ENCODE data around the gene FAM162A. TPM values are rescaled to one million over a fixed set of nuclear protein-coding genes. Genes with fewer than 3 reads are reported as not detected.

The FAM162A gene
- total and polyA plus RNA-seq, 4 donors = 19.2 to 111 (median 32.5) TPM

- Histone ChIP-seq H3K4me3 (no peak overlapping the region), H3K36me3 (ENCODE audit: control insufficient read depth in 4 of 4, insufficient read depth in 4 of 4, low read length in 4 of 4) (no peaks in the 10 kb centered on the region), H3K27ac (ENCODE audit: low read depth in 1 of 2, low read length in 1 of 2) (no peak overlapping the region), H3K9ac (ENCODE audit: insufficient read depth in 1 of 2, low read length in 2 of 2) (no peak overlapping the region), H3K4me1 (ENCODE audit: control insufficient read depth in 5 of 5, insufficient read depth in 5 of 5, low read length in 5 of 5) (no peaks in the 10 kb centered on the region), H3K27me3 (ENCODE audit: control insufficient read depth in 3 of 3, insufficient read depth in 3 of 3, low read length in 2 of 3) (no peaks in the 10 kb centered on the region), H3K9me3 (ENCODE audit: control insufficient read depth in 4 of 4, insufficient read depth in 3 of 4, low read length in 3 of 4) (no peaks in the 10 kb centered on the region)
- DNase-seq (no peak), ATAC-seq (ENCODE audit: insufficient read depth, low FRiP score) (no peak)
- TF ChIP-seq, protein P1, sequence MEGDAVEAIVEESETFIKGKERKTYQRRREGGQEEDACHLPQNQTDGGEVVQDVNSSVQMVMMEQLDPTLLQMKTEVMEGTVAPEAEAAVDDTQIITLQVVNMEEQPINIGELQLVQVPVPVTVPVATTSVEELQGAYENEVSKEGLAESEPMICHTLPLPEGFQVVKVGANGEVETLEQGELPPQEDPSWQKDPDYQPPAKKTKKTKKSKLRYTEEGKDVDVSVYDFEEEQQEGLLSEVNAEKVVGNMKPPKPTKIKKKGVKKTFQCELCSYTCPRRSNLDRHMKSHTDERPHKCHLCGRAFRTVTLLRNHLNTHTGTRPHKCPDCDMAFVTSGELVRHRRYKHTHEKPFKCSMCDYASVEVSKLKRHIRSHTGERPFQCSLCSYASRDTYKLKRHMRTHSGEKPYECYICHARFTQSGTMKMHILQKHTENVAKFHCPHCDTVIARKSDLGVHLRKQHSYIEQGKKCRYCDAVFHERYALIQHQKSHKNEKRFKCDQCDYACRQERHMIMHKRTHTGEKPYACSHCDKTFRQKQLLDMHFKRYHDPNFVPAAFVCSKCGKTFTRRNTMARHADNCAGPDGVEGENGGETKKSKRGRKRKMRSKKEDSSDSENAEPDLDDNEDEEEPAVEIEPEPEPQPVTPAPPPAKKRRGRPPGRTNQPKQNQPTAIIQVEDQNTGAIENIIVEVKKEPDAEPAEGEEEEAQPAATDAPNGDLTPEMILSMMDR (IDR thresholded peaks at IDR 0.05; ENCODE audit: control extremely low read depth, extremely low read depth) = no peak
- 36 to 83% methylated on average over 1 of the region's 1 CpG for WGBS, 2 donors
Observed at GRCh38 chr3:122349171-122349570, 34.8 kb upstream of the FAM162A start.

DNA sequence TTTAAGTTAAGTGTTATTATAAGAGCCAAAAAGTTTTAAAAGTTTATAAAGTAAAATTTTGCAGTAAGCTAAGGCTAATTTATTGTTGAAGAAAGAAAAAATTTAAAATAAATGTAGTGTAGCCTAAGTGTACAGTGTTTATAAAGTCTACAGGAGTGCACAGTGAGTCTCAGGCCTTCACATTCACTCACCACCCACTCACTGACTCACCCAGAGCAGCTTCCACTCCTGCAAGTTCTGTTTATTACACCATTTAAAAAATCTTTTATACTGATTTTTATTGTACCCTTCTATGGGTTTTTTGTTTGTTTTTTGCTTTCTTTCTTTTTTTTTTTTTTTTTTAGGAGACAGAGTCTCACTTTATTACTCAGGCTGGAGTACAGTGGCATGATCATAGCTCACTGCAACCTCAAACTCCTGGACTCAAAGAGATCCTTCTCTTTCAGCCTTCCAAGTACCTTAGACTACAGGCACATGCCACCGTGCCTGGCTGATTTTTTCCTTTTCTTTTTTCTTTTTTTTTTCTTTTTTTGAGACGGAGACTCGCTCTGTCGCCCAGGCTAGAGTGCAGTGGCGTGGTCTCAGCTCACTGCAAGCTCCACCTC is 33.1 kb upstream of the FAM162A start:
- TF ChIP-seq, protein P1 (IDR thresholded peaks at IDR 0.05; ENCODE audit: control extremely low read depth, extremely low read depth) = no peak
- ATAC-seq (ENCODE audit: insufficient read depth, low FRiP score) (no peak), DNase-seq (no peak)
- H3K9ac ChIP-seq (ENCODE audit: insufficient read depth in 1 of 2, low read length in 2 of 2) = no peak overlapping the region
- H3K4me3 ChIP-seq = no peak overlapping the region
- no peak overlapping the region for H3K27ac ChIP-seq (ENCODE audit: low read depth in 1 of 2, low read length in 1 of 2)
- WGBS, 2 donors = 91 to 93% methylated on average over 5 of the region's 5 CpGs
- no peaks in the 10 kb centered on the region for H3K4me1 ChIP-seq (ENCODE audit: control insufficient read depth in 5 of 5, insufficient read depth in 5 of 5, low read length in 5 of 5)
- H3K27me3 ChIP-seq (ENCODE audit: control insufficient read depth in 3 of 3, insufficient read depth in 3 of 3, low read length in 2 of 3) = no peaks in the 10 kb centered on the region
- no peaks in the 10 kb centered on the region for H3K9me3 ChIP-seq (ENCODE audit: control insufficient read depth in 4 of 4, insufficient read depth in 3 of 4, low read length in 3 of 4)
- H3K36me3 ChIP-seq (ENCODE audit: control insufficient read depth in 4 of 4, insufficient read depth in 4 of 4, low read length in 4 of 4) = no peaks in the 10 kb centered on the region

DNA sequence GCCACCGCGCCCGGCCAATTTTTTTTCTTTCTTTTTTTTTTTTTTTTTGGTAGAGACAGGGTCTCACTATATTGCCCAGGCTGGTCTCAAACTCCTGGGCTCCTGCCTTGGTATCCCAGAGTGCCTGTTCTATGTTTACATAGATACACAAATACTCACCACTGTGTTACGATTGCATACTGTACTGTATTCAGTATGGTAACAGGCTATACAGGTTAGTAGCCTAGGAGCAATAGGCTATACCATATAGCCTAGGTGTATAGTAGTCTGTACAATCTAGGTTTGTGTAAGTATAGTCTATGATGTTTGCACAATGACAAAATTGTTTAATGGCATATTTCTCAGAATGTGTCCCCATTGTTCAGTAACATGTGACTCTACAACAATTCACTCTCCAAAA is 32.4 kb upstream of the FAM162A start:
- Histone ChIP-seq H3K36me3 (ENCODE audit: control insufficient read depth in 4 of 4, insufficient read depth in 4 of 4, low read length in 4 of 4) (no peaks in the 10 kb centered on the region), H3K4me1 (ENCODE audit: control insufficient read depth in 5 of 5, insufficient read depth in 5 of 5, low read length in 5 of 5) (no peaks in the 10 kb centered on the region), H3K9ac (ENCODE audit: insufficient read depth in 1 of 2, low read length in 2 of 2) (no peak overlapping the region), H3K4me3 (no peak overlapping the region), H3K27ac (ENCODE audit: low read depth in 1 of 2, low read length in 1 of 2) (no peak overlapping the region), H3K27me3 (ENCODE audit: control insufficient read depth in 3 of 3, insufficient read depth in 3 of 3, low read length in 2 of 3) (no peaks in the 10 kb centered on the region), H3K9me3 (ENCODE audit: control insufficient read depth in 4 of 4, insufficient read depth in 3 of 4, low read length in 3 of 4) (no peaks in the 10 kb centered on the region)
- DNase-seq (no peak), ATAC-seq (ENCODE audit: insufficient read depth, low FRiP score) (no peak)
- 92 to 96% methylated on average over 4 of the region's 4 CpGs for WGBS, 2 donors
- TF ChIP-seq, protein P1 (IDR thresholded peaks at IDR 0.05; ENCODE audit: control extremely low read depth, extremely low read depth) = no peak

DNA sequence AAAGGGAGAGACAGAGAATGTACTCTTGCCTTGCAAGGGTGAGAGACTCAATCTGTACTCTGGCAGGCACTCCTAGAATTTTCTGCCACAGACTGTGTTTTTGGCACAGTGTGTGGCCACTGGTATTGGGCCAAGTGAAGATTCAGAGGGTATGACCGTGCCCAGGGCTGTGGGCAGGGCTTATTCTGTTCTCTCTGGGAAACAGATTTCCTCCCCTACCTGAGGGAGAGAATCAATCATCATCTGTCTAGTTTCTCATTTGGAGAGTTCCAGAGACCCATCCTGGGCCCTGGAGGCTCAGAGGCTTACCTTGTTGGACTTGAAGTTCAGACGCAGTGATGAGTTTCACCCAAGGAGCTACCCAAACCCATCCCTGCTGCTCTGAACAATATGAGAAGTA is 30.8 kb upstream of the FAM162A start:
- ATAC-seq (ENCODE audit: insufficient read depth, low FRiP score) (no peak), DNase-seq (no peak)
- Histone ChIP-seq H3K9ac (ENCODE audit: insufficient read depth in 1 of 2, low read length in 2 of 2) (no peak overlapping the region), H3K27me3 (ENCODE audit: control insufficient read depth in 3 of 3, insufficient read depth in 3 of 3, low read length in 2 of 3) (no peaks in the 10 kb centered on the region), H3K36me3 (ENCODE audit: control insufficient read depth in 4 of 4, insufficient read depth in 4 of 4, low read length in 4 of 4) (peaks cover 0 to 3% (median under 1%) of the 10 kb centered on the region in 4 donors), H3K4me1 (ENCODE audit: control insufficient read depth in 5 of 5, insufficient read depth in 5 of 5, low read length in 5 of 5) (no peaks in the 10 kb centered on the region), H3K27ac (ENCODE audit: low read depth in 1 of 2, low read length in 1 of 2) (no peak overlapping the region), H3K4me3 (no peak overlapping the region), H3K9me3 (ENCODE audit: control insufficient read depth in 4 of 4, insufficient read depth in 3 of 4, low read length in 3 of 4) (no peaks in the 10 kb centered on the region)
- TF ChIP-seq, protein P1 (IDR thresholded peaks at IDR 0.05; ENCODE audit: control extremely low read depth, extremely low read depth) = no peak
- WGBS, 2 donors = 61 to 85% methylated on average over 2 of the region's 2 CpGs

Data from lung (tissue), 12 donors.